ENCODE measurements around the gene NOLC1. TPM values are rescaled to one million over a fixed set of nuclear protein-coding genes. Genes with fewer than 3 reads are reported as not detected.

Gene NOLC1
- total RNA-seq, 4 donors from 2014 or later, result 19.2 to 30.7 (median 22.0) TPM

GRCh38 chr10:102185272-102185671, 33.1 kb downstream of the NOLC1 start:
- TF ChIP-seq, protein P1, sequence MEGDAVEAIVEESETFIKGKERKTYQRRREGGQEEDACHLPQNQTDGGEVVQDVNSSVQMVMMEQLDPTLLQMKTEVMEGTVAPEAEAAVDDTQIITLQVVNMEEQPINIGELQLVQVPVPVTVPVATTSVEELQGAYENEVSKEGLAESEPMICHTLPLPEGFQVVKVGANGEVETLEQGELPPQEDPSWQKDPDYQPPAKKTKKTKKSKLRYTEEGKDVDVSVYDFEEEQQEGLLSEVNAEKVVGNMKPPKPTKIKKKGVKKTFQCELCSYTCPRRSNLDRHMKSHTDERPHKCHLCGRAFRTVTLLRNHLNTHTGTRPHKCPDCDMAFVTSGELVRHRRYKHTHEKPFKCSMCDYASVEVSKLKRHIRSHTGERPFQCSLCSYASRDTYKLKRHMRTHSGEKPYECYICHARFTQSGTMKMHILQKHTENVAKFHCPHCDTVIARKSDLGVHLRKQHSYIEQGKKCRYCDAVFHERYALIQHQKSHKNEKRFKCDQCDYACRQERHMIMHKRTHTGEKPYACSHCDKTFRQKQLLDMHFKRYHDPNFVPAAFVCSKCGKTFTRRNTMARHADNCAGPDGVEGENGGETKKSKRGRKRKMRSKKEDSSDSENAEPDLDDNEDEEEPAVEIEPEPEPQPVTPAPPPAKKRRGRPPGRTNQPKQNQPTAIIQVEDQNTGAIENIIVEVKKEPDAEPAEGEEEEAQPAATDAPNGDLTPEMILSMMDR (IDR thresholded peaks at IDR 0.05; ENCODE audit: low read depth), result no peak

- TF ChIP-seq, protein P1 (IDR thresholded peaks at IDR 0.05; ENCODE audit: low read depth), result no peak
Measured at GRCh38 chr10:102185811-102186527, 33.8 kb downstream of the NOLC1 start.

DNA sequence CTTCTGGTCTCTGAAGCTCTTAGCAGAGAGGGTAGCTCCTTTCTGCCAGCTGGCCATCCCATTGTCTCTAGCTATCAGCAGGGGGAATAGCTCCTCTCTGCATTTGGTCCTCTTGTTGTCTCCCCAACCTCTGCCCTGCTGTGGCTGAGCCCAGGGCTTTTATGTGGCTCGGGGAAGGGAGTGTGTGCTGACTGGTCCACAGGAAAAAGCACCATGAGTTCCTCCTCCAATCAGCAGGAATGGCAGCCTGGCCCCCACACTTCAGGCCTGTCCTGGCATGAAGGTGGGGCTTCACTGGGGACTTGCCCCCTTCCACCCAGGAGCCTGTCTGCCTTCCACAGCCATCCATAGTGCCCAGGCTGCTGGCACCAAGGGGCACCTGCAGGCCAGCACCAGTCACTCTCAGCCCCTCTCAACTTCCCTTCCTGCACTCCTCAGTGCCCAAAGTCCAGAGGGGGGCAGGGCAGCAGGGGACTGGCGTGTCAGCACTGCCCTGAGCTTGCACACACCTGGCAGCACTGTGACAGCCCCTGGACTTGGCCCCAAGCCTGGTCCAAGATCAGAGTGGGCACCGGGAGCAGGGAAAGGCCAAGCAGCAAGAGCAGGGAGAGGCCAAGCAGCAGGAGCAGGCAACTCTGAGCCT, 36.2 kb downstream of the NOLC1 start:
- TF ChIP-seq, protein P1 (IDR thresholded peaks at IDR 0.05; ENCODE audit: low read depth), result no peak

DNA sequence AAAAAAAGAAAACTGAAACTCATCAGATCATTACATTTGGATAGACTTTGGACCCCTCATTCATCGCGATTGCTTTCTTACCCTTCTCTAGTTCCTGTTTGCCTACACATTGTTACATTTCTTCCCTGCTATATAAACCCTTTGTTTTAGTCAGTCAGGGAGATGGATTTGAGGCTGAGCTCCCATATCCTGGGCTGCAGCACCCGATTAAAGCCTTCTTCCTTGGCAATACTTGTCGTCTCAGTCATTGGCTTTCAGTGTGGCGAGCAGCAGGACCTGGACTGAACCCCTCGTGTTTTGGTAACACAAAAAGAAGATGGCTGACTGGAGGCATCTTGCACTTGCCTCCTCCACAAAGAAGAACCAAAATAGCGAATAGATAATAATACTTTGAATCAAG, 39.8 kb downstream of the NOLC1 start:
- TF ChIP-seq, protein P1 (IDR thresholded peaks at IDR 0.05; ENCODE audit: low read depth), result no peak

DNA sequence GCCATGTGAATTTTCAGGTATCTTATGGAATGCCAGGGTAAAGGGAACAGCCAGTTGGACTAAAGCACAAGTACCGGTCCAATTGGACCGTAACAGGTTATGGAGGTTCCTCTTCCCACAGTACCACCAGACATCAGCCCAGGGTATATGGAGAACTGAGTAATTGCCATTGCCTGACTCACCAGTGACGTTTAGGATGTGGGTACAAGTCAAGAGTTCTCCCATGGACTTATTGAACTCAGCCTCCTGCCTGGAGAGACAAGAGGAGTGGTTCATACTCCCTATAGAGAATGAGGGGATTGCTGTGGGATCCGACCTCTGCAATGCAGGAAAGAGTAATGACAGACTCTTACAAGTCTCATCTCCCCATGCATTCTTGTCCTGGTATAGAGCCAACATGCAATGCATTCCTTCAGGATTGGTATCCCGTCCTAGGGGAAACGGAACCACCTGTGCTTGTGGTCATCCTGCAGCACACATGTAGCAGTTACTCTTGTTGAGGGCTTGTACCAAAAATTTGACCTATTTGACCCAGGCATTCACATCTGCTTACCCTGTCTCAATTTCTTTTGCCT, 43.2 kb downstream of the NOLC1 start:
- TF ChIP-seq, protein P1 (IDR thresholded peaks at IDR 0.05; ENCODE audit: low read depth), result no peak

GRCh38 chr10:102196893-102197292, 44.7 kb downstream of the NOLC1 start:
- TF ChIP-seq, protein P1 (IDR thresholded peaks at IDR 0.05; ENCODE audit: low read depth), result no peak

GRCh38 chr10:102198027-102198426, 45.8 kb downstream of the NOLC1 start:
- TF ChIP-seq, protein P1 (IDR thresholded peaks at IDR 0.05; ENCODE audit: low read depth), result no peak

All from subcutaneous adipose tissue (tissue), 4 donors.